ENCODE measurements around the gene NPC1L1.

GRCh38 chr7:44539669-44540506 lies 1.2 kb downstream of the NPC1L1 start:
- no peak for TF ChIP-seq POLR2A (IDR thresholded peaks at IDR 0.05; ENCODE audit: borderline replicate concordance, extremely low read depth, insufficient read depth, insufficient read length)
- TF ChIP-seq TCF7L2 (IDR thresholded peaks at IDR 0.05; ENCODE audit: borderline replicate concordance, extremely low read depth, insufficient read depth, insufficient read length) = no peak

All from HCT116 (cell line).